Ovary (tissue), 9 donors: Measurements from ENCODE around the gene ARHGEF28. TPM values are rescaled to one million over a fixed set of nuclear protein-coding genes. Genes with fewer than 3 reads are reported as not detected.

Experiments
- DNase-seq, 5 donors: peaks; one replicate each; pipeline ENCODE4 v3.0.0-alpha.2; 2019 to 2020
- H3K27ac ChIP-seq, 2 donors: fragments of 200-600 bp; one replicate each; pipeline versions ENCODE4 v1.5.1 to v1.8.0; 2019 to 2022
- H3K27me3 ChIP-seq: fragments of 200-600 bp; one replicate; pipeline ENCODE4 v1.8.0; 2022
- H3K36me3 ChIP-seq: fragments of 200-600 bp; sonication (generic); one replicate; pipeline ENCODE4 v1.5.1; 2019
- H3K4me1 ChIP-seq: one replicate; pipeline ENCODE4 v1.8.1; 2013; ENCODE audit warnings: mild to moderate bottlenecking, moderate library complexity; ENCODE audit not compliant: insufficient read depth
- H3K4me3 ChIP-seq: fragments of 200-600 bp; sonication (generic); one replicate; pipeline ENCODE4 v1.5.1; 2017
- H3K9me3 ChIP-seq, 2 donors: fragments of 200-600 bp in 1 of 2; sonication (generic) in 1 of 2; one replicate each; pipeline versions ENCODE4 v1.5.1 to v1.8.1; 2013 to 2019; ENCODE audit warnings: mild to moderate bottlenecking in 1 of 2, moderate library complexity in 1 of 2
- CTCF ChIP-seq, 3 donors: fragments of 450-650 bp in 2 of 3; fragments of 200-600 bp in 1 of 3; IDR thresholded peaks; one replicate each; pipeline versions ENCODE4 v1.5.1 to v1.8.0; 2016 to 2022; ENCODE audit warnings: antibody characterized with exemption in 3 of 3, mild to moderate bottlenecking in 1 of 3
- EP300 ChIP-seq: sonication (generic); formaldehyde crosslinking; IDR thresholded peaks from one replicate; pipeline ENCODE4 v1.6.1; 2017; ENCODE audit warnings: antibody characterized with exemption
- POLR2A ChIP-seq: fragments of 450-650 bp; IDR thresholded peaks from one replicate; pipeline ENCODE4 v1.6.1; 2017; ENCODE audit warnings: antibody characterized with exemption, mild to moderate bottlenecking, moderate library complexity
- WGBS, 3 donors: extraction: QIAGEN DNeasy Blood & Tissue Kit in 1 of 3; methylation state at CpG; one replicate each; pipeline versions ENCODE4 v1.1.5 to v1.1.7; 2013 to 2017; 5-methylcytosine and 5-hydroxymethylcytosine counted together
- intact Hi-C, 4 donors: fragments of 100-400 bp; cut with DNase I; formaldehyde crosslinking; loops; one replicate each; pipeline versions ENCODE4 v1.11.0 to v1.15.1; 2022 to 2023
- polyA plus RNA-seq, 2 donors: library from polyadenylated mRNA; stranded (reverse); fragments of 200-250 nt in 1 of 2; fragments of 350-450 nt in 1 of 2; fragmentation: Illumina TruSeq in 1 of 2; extraction: RNeasy Lipid Tissue Mini Kit (QIAGEN cat#74804) in 1 of 2; gene quantifications; one replicate each; pipeline ENCODE4 v1.2.3, GENCODE V29; 2013 to 2014
- total RNA-seq, 7 donors: library from RNA; depleted of rRNA in 2 of 7; stranded (reverse); fragments of >200 nt in 2 of 7; fragmentation: NEBNext Ultra II Directional in 3 of 7; extraction: Animal tissue kit (Norgen Biotek cat#: 25700) in 3 of 7; gene quantifications; one replicate each; pipeline versions ENCODE4 v1.1.0 to v1.2.4, GENCODE V29; 2016 to 2023
- donor health status: DM: no; HTN: no; CAD: no; lungs with moderate emphysema.
- donor health status: DM: no; HTN: no; CAD: no.
- donor health status: Bipolar disorder and iron deficiency.
- donor health status: DM: yes; HTN: yes; CAD: no.
- donor health status: DM: no; HTN: no; CAD: no.
- donor health status: DM: yes; HTN: yes; CAD: no.

Gene ARHGEF28
- total and polyA plus RNA-seq, 9 donors = 21.5 to 75.6 (median 35.0) TPM

GRCh38 chr5:73702534-73702933, 76.5 kb downstream of the ARHGEF28 start:
- no peaks in the 10 kb centered on the region for H3K36me3 ChIP-seq
- no peak overlapping the region for H3K4me3 ChIP-seq
- WGBS, 3 donors = 89 to 91% (median 90%) methylated on average over 1 of the region's 1 CpG
- intact Hi-C loops = no loop called here
- H3K27me3 ChIP-seq = no peaks in the 10 kb centered on the region
- no peaks in the 10 kb centered on the region for H3K4me1 ChIP-seq
- TF ChIP-seq EP300 (no peak), CTCF (IDR thresholded peaks at IDR 0.05) (no peak), POLR2A (no peak)
- DNase-seq = no peak
- no peak overlapping the region for H3K27ac ChIP-seq
- H3K9me3 ChIP-seq = no peaks in the 10 kb centered on the region

GRCh38 chr5:73702951-73703350, 77.0 kb downstream of the ARHGEF28 start:
- Histone ChIP-seq H3K4me3 (no peak overlapping the region), H3K27me3 (no peaks in the 10 kb centered on the region), H3K4me1 (no peaks in the 10 kb centered on the region), H3K9me3 (no peaks in the 10 kb centered on the region), H3K36me3 (no peaks in the 10 kb centered on the region), H3K27ac (no peak overlapping the region)
- intact Hi-C loops = no loop called here
- no peak for DNase-seq
- TF ChIP-seq EP300 (no peak), POLR2A (no peak), CTCF (IDR thresholded peaks at IDR 0.05) (no peak)

- H3K4me3 ChIP-seq = no peak overlapping the region
- DNase-seq = no peak
- H3K9me3 ChIP-seq = no peaks in the 10 kb centered on the region
- H3K27ac ChIP-seq = no peak overlapping the region
- no peaks in the 10 kb centered on the region for H3K4me1 ChIP-seq
- H3K36me3 ChIP-seq = no peaks in the 10 kb centered on the region
- TF ChIP-seq POLR2A (no peak), EP300 (no peak), CTCF (IDR thresholded peaks at IDR 0.05) (no peak)
- intact Hi-C loops = no loop called here
- H3K27me3 ChIP-seq = no peaks in the 10 kb centered on the region
These were observed 79.4 kb downstream of the ARHGEF28 start for GRCh38 chr5:73705364-73705763.

- TF ChIP-seq CTCF (IDR thresholded peaks at IDR 0.05) (no peak), POLR2A (no peak), EP300 (no peak)
- no peaks in the 10 kb centered on the region for H3K4me1 ChIP-seq
- intact Hi-C loops = no loop called here
- no peak overlapping the region for H3K4me3 ChIP-seq
- no peaks in the 10 kb centered on the region for H3K9me3 ChIP-seq
- H3K36me3 ChIP-seq = no peaks in the 10 kb centered on the region
- H3K27ac ChIP-seq = no peak overlapping the region
- no peak for DNase-seq
- H3K27me3 ChIP-seq = no peaks in the 10 kb centered on the region
- 86 to 93% (median 88%) methylated on average over 5 of the region's 5 CpGs for WGBS, 3 donors
These were observed 81.0 kb downstream of the ARHGEF28 start for GRCh38 chr5:73706963-73707362.

GRCh38 chr5:73709536-73710129, 83.6 kb downstream of the ARHGEF28 start:
- H3K27ac ChIP-seq = no peak overlapping the region
- WGBS, 3 donors = 92 to 97% (median 96%) methylated on average over 5 of the region's 5 CpGs
- TF ChIP-seq POLR2A = no peak
- TF ChIP-seq EP300 = no peak
- no peak for TF ChIP-seq CTCF (IDR thresholded peaks at IDR 0.05)
- no peaks in the 10 kb centered on the region for H3K36me3 ChIP-seq
- no peaks in the 10 kb centered on the region for H3K27me3 ChIP-seq
- no peak overlapping the region for H3K4me3 ChIP-seq
- intact Hi-C loops = no loop called here
- no peaks in the 10 kb centered on the region for H3K9me3 ChIP-seq
- peaks cover 7% of the 10 kb centered on the region for H3K4me1 ChIP-seq
- no peak for DNase-seq
